ENCODE results near the gene PPP1R14C.

The PPP1R14C gene

GRCh38 chr6:150253489-150253888 lies 110.6 kb downstream of the PPP1R14C start:
- no peak for DNase-seq

GRCh38 chr6:150254770-150255169 lies 111.9 kb downstream of the PPP1R14C start:
- DNase-seq, result no peak

GRCh38 chr6:150255840-150256239 lies 113.0 kb downstream of the PPP1R14C start:
- DNase-seq, result no peak

- DNase-seq, result no peak
Measured at GRCh38 chr6:150256618-150257272, 113.9 kb downstream of the PPP1R14C start.

- no peak for DNase-seq
Measured at GRCh38 chr6:150258381-150258780, 115.5 kb downstream of the PPP1R14C start.

- no peak for DNase-seq
Measured at GRCh38 chr6:150260931-150261330, 118.1 kb downstream of the PPP1R14C start.

- DNase-seq, result no peak
Measured at GRCh38 chr6:150261997-150262697, 119.3 kb downstream of the PPP1R14C start.

- DNase-seq, result no peak
Measured at GRCh38 chr6:150263765-150264404, 121.0 kb downstream of the PPP1R14C start.

- DNase-seq, result no peak
Measured at GRCh38 chr6:150266309-150266708, 123.5 kb downstream of the PPP1R14C start.

- no peak for DNase-seq
Measured at GRCh38 chr6:150266963-150267685, 124.3 kb downstream of the PPP1R14C start.

GRCh38 chr6:150267686-150268561 lies 125.1 kb downstream of the PPP1R14C start:
- DNase-seq, result no peak

GRCh38 chr6:150269130-150269856 lies 126.4 kb downstream of the PPP1R14C start:
- DNase-seq, result no peak

- no peak for DNase-seq
Measured at GRCh38 chr6:150269857-150270223, 127.0 kb downstream of the PPP1R14C start.

GRCh38 chr6:150270330-150271052 lies 127.6 kb downstream of the PPP1R14C start:
- no peak for DNase-seq

GRCh38 chr6:150271172-150271500 lies 128.3 kb downstream of the PPP1R14C start:
- DNase-seq, result no peak

- no peak for DNase-seq
Measured at GRCh38 chr6:150271501-150272263, 128.8 kb downstream of the PPP1R14C start.

- no peak for DNase-seq
Measured at GRCh38 chr6:150272264-150272975, 129.6 kb downstream of the PPP1R14C start.

GRCh38 chr6:150272976-150273315 lies 130.1 kb downstream of the PPP1R14C start:
- DNase-seq, result no peak

- DNase-seq, result no peak
Measured at GRCh38 chr6:150273457-150274309, 130.8 kb downstream of the PPP1R14C start.

All from NCI-H1694 (cell line).